GM21619 (cell line): ENCODE results near the gene DNM2.
"Not testable (repeated sequence)": the region's sequence is repeated elsewhere in the genome, so short reads cannot be mapped to it uniquely, and the experiment has no call there.

ENCODE experiments used
- ATAC-seq: cut with Tn5 transposase; IDR thresholded peaks from one replicate; pipeline ENCODE4 v1.9.1; 2021; ENCODE audit not compliant: unreplicated experiment

Gene DNM2

GRCh38 chr19:10724573-10725071 is 6.7 kb downstream of the DNM2 start:
- no peak for ATAC-seq

- ATAC-seq: no peak
These were observed 7.5 kb downstream of the DNM2 start for GRCh38 chr19:10725415-10725814.

DNA sequence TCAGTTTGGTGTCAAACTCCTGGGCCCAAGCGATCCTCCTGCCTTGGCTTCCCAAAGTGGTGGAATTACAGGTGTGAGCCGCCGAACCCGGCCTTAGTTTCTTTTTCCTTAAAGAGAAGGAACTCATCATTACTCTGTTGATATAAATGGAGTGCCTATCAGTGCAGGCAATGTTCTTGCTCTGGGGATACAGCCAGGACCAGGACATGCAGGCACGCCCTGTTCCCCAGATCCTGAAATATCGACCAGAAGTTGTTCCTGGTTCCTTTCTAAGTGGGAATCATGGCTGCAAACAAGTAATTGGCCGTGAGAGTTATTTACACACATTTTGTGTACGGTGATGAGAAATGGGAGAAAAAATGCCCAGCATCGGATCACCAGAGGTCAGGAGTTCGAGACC is 8.4 kb downstream of the DNM2 start:
- no peak for ATAC-seq

GRCh38 chr19:10727685-10728201 is 9.9 kb downstream of the DNM2 start:
- ATAC-seq: no peak

DNA sequence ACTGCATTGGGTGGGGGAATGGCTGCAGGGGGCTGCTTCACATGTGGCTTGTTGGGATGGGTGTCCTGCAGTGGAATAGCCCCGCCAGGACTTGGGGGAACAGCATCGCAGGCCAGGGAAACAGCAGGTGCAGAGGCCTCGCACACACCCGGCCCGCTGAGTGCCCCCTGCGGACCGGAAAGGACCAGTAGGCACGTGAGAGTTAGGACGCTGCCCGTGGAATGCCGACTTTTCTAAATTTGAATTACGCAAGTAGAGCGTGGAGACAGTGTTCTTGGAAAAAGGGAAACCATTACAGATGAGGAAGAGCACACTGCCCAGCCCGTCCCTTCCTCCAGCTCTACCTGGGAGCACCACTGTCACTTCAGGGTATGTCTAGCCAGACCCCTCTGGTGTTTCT is 11.5 kb downstream of the DNM2 start:
- ATAC-seq: no peak

DNA sequence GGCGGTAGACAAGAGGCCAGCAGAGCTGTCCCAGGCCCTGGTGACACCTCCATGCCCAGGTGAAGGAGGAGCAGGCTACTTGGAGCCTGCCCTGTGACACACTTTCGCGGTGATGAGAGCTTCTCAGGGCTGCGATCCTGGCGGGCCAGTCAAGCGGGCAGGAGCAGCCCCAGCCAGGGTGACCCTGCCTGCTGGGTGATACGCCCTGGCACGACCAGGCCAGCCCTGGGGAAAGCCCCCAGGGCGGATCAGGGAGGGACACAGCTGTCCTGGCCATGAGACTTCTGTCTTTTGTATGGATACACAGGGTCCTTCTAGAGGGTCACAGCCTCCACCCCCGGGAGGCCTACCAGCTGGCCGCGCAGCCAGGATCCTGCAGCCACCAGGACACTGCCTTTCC is 13.1 kb downstream of the DNM2 start:
- no peak for ATAC-seq

- no peak for ATAC-seq
These were observed 17.9 kb downstream of the DNM2 start for GRCh38 chr19:10735741-10736140.

DNA sequence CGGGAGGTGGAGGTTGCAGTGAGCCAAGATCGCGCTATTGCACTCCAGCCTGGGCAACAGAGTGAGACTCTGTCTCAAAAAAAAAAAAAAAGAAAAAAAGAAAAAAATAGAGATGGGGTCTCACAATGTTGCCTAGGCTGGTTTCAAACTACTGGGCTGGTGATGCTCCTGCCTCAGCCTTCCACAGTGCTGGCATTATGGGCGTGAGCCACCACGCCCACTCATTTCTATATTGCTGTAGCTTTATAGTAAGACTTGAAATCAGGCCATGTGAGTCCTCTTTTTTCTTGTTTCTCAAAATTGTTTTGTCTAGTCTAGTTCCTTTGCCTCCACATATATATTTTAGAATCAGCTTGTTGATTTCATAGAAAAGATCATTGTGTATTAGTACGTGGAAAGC is 18.3 kb downstream of the DNM2 start:
- ATAC-seq: no peak

DNA sequence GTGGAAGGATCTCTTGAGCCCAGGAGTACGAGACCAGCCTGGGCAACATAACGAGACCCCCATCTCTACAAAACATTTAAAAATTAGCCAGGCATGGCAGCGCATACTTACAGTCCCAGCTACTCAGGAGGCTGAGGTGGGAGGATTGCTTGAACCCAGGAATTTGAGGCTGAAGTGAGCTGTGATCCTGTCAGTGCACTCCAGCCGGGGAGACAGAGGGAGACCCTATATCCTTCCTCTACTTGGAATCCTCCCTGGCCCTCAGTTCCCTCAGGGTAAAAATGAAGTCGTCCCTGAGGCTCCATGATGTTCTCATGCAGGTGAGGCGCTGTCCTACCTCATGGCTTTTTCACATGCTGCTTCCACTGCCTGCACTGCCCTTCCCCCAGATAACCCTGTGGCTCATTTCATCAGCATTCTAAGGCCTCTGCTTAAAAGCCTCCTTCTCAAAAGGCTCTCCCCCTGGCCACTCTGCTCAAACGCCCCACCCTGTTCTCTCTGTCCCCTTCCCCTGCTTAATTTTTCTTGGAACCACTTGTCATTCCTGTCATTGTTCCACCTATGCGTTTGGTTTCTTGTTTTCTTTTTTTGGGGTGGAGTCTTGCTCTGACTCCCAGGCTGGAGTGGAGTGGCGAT is 19.2 kb downstream of the DNM2 start:
- ATAC-seq: no peak

DNA sequence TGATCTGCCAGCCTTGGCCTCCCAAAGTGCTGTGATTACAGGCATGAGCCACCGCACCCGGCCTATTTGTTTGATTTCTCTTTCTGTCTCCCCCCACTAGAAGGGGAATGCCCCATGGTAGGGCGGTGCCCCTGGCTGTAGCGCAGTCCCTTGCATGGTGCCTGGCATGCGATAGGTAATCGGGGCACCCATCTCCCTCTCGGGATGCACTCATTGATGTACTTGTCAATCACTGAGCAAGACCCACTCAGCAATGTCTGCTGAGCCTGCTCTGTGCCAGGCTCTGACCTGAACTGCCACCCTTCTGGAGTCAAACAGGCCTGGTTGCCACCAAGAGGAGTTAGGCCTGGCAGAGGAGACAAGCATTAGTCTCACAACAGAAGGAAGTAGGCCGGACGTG is 19.8 kb downstream of the DNM2 start:
- no peak for ATAC-seq

DNA sequence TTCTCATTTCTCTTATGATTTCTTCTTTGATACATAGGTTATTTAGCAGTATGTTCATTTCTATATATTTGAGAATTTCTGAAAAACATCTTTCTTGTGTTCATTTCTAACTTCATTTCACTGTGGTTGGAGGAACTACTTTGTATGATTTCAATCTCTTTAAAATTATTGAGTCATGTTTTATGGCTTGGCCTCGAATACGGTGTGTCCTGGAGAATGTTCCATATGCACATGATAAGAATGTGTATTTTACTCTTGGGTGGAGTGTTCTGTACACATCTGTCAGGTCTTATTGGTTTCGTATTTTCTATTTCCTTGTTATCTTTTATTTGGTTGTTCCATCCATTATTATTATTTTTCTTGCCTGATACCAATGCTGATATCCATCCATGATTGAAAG is 22.9 kb downstream of the DNM2 start:
- no peak for ATAC-seq

DNA sequence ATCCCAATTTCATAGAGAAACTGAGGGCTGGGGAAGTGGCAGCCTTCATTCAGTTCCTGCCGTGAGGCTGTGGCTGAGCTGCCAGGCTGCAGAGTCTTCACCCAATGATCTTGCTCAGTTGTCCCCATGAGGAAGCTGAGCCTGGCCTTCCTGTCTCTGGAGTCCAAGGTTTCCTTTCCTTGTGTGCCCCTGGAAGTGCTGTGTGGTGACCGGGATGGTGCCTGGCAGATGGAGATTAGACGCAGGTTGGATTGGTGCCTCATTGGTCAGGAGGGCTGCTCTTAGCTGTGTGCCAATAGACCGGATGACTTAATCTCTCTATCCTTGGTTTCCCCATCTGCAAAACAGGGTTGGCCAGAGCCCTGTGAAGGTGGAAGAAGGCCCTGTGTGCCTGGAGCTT is 24.6 kb downstream of the DNM2 start:
- ATAC-seq: no peak

DNA sequence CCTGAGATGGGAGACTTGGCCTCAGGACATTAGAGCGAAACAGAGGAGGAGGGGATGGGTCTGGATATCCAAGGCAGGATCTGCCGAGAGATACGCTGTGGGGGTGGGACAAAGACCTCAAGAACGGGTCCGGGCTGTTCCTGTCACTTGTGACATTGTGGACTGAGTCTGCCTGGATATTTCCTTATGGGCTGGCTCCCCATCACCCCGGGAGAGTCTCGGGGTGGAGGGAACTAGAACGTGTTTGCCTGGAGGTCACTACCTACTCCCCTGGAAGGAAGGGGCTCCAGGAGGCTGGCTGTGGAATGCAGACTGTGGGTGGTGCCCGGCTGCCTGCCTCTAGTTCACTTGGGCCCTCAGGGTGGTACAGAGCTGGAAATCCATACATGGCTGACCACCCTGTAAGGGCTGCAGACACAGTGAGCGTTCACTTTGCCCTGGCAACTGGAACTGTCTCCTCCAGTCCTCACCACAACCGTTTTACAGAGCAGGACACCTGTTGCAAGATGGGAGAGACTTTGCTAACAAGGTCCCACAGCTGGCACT is 26.4 kb downstream of the DNM2 start:
- ATAC-seq: no peak

DNA sequence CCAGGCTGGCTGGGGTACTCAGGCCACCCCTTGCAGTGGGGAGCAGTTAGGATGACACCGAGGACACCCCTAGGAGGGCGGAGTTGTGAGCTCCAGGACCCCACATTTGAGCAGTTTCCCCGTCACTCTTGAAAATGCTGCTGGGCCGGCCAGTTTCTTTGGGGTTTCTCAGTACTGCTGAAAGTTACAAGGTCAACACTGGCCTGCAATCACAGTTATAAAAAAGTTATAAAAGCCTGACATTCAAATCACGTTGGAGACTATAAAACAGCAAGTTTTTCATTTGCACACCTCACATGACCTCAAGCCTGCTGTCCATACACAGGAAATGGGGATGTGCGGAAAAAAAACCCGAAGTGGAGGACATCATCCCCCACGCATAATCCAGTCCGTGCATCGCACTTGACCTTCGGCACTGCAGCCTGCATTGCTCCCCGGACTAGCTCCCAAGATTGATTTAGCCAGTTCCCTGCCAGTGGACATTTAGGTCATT is 27.0 kb downstream of the DNM2 start:
- ATAC-seq: no peak

GRCh38 chr19:10746437-10746836 is 28.6 kb downstream of the DNM2 start:
- ATAC-seq: not testable (repeated sequence)

GRCh38 chr19:10747271-10747670 is 29.4 kb downstream of the DNM2 start:
- ATAC-seq: no peak

- ATAC-seq: no peak
These were observed 29.8 kb downstream of the DNM2 start for GRCh38 chr19:10747674-10748073.

DNA sequence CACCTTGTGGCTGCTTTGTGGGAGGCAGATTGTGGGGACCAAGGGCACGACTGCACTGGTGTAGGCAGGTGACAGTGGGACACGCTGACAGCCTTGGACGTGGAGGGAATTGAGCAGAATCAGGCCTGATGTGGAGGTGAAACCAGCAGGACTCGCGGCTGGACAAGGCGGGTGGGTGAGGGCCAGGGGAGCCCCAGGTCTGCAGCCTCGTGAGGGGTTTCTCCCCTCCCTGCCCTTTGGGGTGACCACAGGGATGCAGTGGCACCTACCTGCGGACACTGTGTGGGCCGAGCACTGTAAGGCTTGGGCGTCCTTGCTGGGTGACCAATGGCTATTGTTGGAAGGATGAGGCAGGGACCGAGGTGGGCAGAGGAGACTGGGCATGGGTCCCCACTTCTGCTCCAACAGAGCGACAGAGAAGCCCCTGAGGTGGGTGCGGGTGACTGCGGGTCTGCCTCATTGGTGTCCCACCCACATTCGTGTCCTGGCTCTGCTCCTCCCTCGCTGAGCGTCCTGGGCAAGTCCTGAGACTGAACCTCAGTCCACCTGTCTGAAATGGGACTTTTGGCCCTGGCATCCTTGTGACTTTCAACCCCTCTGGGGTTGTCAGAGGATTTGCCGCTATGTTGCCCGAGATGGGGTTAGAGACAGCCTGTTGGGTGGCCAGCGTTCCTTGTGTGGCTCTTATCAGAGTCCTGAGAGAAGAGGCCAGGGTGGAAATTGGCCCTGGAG is 30.5 kb downstream of the DNM2 start:
- ATAC-seq: no peak

DNA sequence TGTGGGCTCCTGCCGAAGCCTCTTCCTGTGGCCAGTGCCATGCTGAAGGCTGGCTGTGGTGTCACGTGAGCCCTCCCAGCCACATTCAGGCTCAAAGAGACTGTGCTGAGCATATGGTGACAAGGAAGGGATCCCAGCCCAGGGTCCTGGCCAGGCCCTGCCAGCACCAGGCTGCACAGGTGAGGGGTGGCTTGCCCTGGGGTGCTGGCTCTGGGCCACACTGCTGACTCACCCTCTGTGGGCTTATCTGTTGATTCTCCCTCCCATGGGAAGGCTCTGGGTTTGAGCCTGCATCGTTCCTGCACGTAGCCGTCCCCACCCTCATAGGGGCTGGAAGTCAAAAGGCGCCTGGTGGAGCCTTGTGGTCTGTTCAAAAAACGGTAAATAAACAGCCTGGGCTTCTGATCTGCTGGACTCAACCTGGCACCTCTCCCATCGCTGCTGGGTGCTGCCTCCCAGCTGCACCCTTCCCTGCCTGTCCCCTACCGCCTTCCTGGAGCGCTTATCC is 31.1 kb downstream of the DNM2 start:
- ATAC-seq: no peak

DNA sequence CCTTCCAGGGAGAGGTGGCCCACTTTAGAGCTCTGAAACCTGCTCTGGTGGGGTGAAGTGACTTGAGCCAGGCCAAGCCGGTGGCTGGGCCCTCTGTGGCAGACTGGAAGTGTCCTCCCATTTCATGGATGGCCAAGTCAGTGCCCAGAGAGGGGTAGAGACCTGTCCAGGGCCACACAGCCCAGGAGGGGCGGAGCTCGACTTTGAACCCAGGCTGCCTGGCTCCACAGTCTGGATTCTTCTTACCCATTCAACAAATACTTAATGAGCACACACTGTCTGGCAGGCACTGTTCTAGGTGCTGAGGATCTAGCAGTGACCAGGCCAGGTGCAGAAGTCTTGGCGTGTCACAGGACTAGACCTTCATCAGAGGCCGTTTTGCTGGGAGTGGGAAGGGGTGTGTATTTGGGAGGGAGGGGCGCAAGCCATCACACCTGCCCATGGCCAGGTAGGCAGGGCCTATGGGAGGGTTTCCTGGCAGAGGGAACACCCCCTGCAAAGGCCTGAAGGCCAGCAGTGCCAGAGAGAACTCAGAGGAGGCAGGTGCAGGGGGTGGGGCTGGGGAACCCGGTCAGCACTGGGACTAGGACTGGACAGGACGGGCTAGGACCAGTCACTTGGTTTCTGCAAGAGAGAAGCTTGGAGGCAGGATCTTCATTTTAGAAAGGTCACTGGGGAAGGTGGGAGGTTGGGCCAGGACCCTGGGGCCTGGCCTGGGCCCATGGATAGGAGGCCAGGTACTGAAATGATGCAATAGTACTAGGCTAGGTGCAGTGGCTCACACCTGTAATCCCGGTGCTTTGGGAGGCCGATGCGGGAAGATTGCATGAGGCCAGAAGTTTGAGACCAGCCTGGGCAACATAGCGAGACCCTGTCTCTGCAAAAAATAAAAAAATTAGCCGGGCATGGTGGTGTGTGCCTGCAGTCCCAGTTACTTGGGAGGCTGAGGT is 31.8 kb downstream of the DNM2 start:
- no peak for ATAC-seq
